ENCODE measurements around the gene BIRC7. TPM values are rescaled to one million over a fixed set of nuclear protein-coding genes. Genes with fewer than 3 reads are reported as not detected.
A peak's percentile ranks its signal among the peaks of the same experiment; 100 is the strongest.

The BIRC7 gene
- total RNA-seq, 2 experiments from 2014 or later, result not detected

DNA sequence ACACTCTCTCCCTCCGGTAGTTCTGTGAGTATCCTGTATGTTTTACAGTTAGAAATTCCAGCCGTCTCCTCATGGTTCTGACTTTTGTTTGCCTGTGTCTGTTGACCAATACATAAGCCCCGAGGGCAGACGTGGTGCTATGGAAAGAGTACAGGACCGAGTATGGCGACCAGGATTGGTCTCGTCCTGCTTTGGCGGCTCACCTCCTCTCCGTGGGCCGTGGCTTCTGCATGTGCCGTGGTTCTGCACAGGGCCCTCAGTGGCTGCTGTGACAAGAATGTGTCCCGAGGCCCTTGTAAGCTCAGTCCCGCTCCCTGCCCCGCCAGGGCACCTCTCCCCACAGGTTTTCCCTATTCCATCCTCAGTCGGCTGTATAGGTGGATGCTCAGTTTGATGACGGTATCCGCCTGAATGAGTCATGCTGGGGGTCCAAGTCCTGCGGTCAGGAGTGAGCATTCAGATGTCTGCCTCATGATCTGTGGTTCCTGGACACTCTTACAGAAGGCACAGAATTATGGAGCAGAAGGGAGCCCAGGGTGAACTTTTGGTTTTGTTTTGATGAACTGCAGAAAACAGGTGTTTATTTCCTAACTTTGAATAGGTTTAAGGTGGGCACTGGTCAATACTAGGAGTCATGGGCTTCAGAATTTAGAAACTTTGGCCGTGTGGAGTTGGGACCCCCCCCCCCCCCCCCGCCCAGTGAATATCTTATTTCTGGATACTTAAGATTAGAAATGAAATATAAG lies 38.1 kb downstream of the BIRC7 start:
- peak overlapping the region; percentile 80 for H3K4me3 ChIP-seq (ENCODE audit: low read length)
- H3K9me3 ChIP-seq (ENCODE audit: control insufficient read depth in 1 of 2, insufficient read depth in 1 of 2, low read length in 2 of 2), result no peaks in the 10 kb centered on the region
- peaks cover 31% of the 10 kb centered on the region for H3K4me1 Mint-ChIP-seq (ENCODE audit: low read depth)
- H3K9me3 Mint-ChIP-seq, result no peaks in the 10 kb centered on the region
- peaks cover 35% of the 10 kb centered on the region for H3K36me3 ChIP-seq (ENCODE audit: insufficient read depth, low read length)
- peaks cover 27% of the 10 kb centered on the region for H3K36me3 Mint-ChIP-seq (ENCODE audit: low read depth)
- DNase-seq (no peak), ATAC-seq (ENCODE audit: poor library complexity) (no peak)
- peaks cover 26% of the 10 kb centered on the region for H3K4me1 ChIP-seq (ENCODE audit: insufficient read depth, low read length)
- H3K27ac Mint-ChIP-seq, result peak overlapping the region; percentile 82
- intact Hi-C loops (cut with DNase I, micrococcal nuclease), result loop anchor here in 1 of 2 experiments (5.0 kb wide), 3 partner anchors 337 to 867 kb away; partner anchors contain the start of genes CABLES2, GID8 and SLCO4A1
- ChIA-PET POLR2A (interaction anchor here (1.4 to 1.5 kb wide), 2 partner anchors 59 to 172 kb away, joined by 8 to 9 read pairs; no protein-coding TSS in a partner anchor), CTCF (interaction anchor here (0.9 kb wide), 1 partner anchor 57 kb away, joined by 3 read pairs; the partner anchor contains the start of gene YTHDF1)
- H3K27me3 ChIP-seq (ENCODE audit: control insufficient read depth in 1 of 2, insufficient read depth in 2 of 2, low read length in 2 of 2), result no peaks in the 10 kb centered on the region
- H3K27me3 Mint-ChIP-seq, result no peaks in the 10 kb centered on the region
- peak overlapping the region; percentile 90 for H3K4me3 Mint-ChIP-seq
- TF ChIP-seq, protein P1, sequence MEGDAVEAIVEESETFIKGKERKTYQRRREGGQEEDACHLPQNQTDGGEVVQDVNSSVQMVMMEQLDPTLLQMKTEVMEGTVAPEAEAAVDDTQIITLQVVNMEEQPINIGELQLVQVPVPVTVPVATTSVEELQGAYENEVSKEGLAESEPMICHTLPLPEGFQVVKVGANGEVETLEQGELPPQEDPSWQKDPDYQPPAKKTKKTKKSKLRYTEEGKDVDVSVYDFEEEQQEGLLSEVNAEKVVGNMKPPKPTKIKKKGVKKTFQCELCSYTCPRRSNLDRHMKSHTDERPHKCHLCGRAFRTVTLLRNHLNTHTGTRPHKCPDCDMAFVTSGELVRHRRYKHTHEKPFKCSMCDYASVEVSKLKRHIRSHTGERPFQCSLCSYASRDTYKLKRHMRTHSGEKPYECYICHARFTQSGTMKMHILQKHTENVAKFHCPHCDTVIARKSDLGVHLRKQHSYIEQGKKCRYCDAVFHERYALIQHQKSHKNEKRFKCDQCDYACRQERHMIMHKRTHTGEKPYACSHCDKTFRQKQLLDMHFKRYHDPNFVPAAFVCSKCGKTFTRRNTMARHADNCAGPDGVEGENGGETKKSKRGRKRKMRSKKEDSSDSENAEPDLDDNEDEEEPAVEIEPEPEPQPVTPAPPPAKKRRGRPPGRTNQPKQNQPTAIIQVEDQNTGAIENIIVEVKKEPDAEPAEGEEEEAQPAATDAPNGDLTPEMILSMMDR (IDR thresholded peaks at IDR 0.05), result no peak
- no peak overlapping the region for H3K27ac ChIP-seq (ENCODE audit: low read depth in 1 of 2, low read length in 2 of 2)

DNA sequence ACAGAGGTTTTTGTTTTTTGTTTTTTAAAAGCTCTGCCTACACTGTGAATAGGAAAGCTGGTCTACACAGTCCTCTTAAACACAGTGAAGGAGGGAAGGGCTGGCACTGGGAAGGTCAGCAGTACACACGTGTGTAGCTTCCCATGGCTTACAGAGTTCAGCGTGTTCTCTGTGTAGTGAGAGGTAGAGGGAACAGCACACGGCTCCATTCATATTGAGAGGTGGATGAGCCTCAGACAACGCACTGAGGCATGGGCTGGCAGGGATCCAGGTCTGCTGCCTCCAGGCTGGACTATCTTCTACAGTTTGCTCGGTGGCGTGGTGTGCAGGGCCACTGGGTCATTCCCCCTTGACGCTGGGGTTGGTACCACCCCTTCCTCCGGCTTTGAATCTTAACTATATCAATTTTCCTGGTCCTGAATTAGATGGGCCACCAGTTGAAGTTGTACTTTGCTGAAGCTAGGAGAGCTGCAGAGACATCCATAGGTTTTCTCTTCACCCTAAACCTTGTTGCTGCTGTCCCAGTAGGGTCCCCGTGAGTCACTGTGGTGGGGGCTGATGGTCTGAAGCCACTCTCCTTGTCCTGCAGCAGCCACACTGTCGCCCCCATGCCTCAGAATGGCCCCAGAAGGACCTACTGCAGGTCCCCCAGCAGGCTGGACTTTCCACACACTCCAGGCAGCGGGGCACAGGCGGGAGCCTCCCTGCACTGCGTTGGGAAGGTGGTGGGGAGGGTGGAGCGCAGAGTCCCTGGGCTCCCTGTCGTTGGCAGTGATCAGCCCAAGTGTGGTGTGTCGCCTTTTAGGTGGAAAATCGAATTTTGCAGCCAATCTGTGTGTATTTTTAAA lies 38.9 kb downstream of the BIRC7 start:
- TF ChIP-seq, protein P1 (IDR thresholded peaks at IDR 0.05), result no peak
- ATAC-seq (ENCODE audit: poor library complexity) (no peak), DNase-seq (no peak)
- no peak overlapping the region for H3K27ac Mint-ChIP-seq
- H3K4me1 ChIP-seq (ENCODE audit: insufficient read depth, low read length), result peaks cover 26% of the 10 kb centered on the region
- H3K4me1 Mint-ChIP-seq (ENCODE audit: low read depth), result peaks cover 31% of the 10 kb centered on the region
- H3K36me3 Mint-ChIP-seq (ENCODE audit: low read depth), result peaks cover 33% of the 10 kb centered on the region
- H3K9me3 ChIP-seq (ENCODE audit: control insufficient read depth in 1 of 2, insufficient read depth in 1 of 2, low read length in 2 of 2), result no peaks in the 10 kb centered on the region
- no peak overlapping the region for H3K4me3 ChIP-seq (ENCODE audit: low read length)
- H3K27me3 ChIP-seq (ENCODE audit: control insufficient read depth in 1 of 2, insufficient read depth in 2 of 2, low read length in 2 of 2), result no peaks in the 10 kb centered on the region
- intact Hi-C loops (cut with DNase I, micrococcal nuclease), result loop anchor here in 1 of 2 experiments (5.0 kb wide), 3 partner anchors 337 to 867 kb away; partner anchors contain the start of genes CABLES2, GID8 and SLCO4A1
- ChIA-PET POLR2A (no interaction called here), CTCF (no interaction called here)
- H3K9me3 Mint-ChIP-seq, result no peaks in the 10 kb centered on the region
- no peak overlapping the region for H3K27ac ChIP-seq (ENCODE audit: low read depth in 1 of 2, low read length in 2 of 2)
- peak overlapping the region; percentile 72 for H3K4me3 Mint-ChIP-seq
- H3K27me3 Mint-ChIP-seq, result no peaks in the 10 kb centered on the region
- H3K36me3 ChIP-seq (ENCODE audit: insufficient read depth, low read length), result peaks cover 42% of the 10 kb centered on the region

DNA sequence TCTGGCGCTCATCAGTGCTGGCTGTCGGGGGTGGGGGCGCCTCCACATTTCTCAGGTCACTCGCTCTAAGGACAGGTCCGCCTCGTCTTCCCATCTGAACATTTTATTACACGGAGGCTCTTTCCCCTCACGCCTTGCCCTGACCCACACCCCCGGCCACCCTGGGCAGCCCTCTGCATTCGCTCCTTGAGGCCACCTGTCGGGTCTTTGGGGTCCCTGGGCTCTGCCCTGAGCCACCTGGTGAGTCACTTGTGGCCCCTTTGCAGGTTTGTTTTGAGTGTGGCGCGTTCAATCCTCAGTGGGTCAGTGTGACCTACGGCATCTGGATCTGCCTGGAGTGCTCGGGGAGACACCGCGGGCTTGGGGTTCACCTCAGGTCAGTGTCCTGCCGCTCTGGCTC lies 40.1 kb downstream of the BIRC7 start:
- no peak for DNase-seq

More for the DNA sequence above, 40.1 kb downstream of the BIRC7 start:
- TF ChIP-seq, protein P1 (IDR thresholded peaks at IDR 0.05), result no peak
- Mint-ChIP-seq H3K4me1 (ENCODE audit: low read depth) (peaks cover 28% of the 10 kb centered on the region), H3K27me3 (no peaks in the 10 kb centered on the region), H3K9me3 (no peaks in the 10 kb centered on the region), H3K4me3 (peak overlapping the region; percentile 72), H3K27ac (no peak overlapping the region), H3K36me3 (ENCODE audit: low read depth) (peaks cover 42% of the 10 kb centered on the region)
- POLR2A ChIA-PET, result no interaction called here
- intact Hi-C loops (cut with DNase I, micrococcal nuclease), result no loop called here
- H3K4me1 ChIP-seq (ENCODE audit: insufficient read depth, low read length), result peaks cover 26% of the 10 kb centered on the region
- CTCF ChIA-PET, result no interaction called here
- peaks cover 50% of the 10 kb centered on the region for H3K36me3 ChIP-seq (ENCODE audit: insufficient read depth, low read length)
- H3K27ac ChIP-seq (ENCODE audit: low read depth in 1 of 2, low read length in 2 of 2), result no peak overlapping the region
- H3K27me3 ChIP-seq (ENCODE audit: control insufficient read depth in 1 of 2, insufficient read depth in 2 of 2, low read length in 2 of 2), result no peaks in the 10 kb centered on the region
- no peaks in the 10 kb centered on the region for H3K9me3 ChIP-seq (ENCODE audit: control insufficient read depth in 1 of 2, insufficient read depth in 1 of 2, low read length in 2 of 2)
- no peak overlapping the region for H3K4me3 ChIP-seq (ENCODE audit: low read length)
- ATAC-seq (ENCODE audit: poor library complexity), result no peak

All from CD4-positive, alpha-beta T cell (primary cell).